Stomach (tissue), 9 donors: ENCODE results near the gene AGAP5. TPM values are rescaled to one million over a fixed set of nuclear protein-coding genes. Genes with fewer than 3 reads are reported as not detected.
"Not testable (repeated sequence)": the region's sequence is repeated elsewhere in the genome, so short reads cannot be mapped to it uniquely, and the experiment has no call there.

Experiments used
- DNase-seq, 2 donors: peaks; one replicate each; pipeline versions ENCODE4 v3.0.0 to v3.0.0-alpha.2; 2013 to 2019
- H3K27ac ChIP-seq, 5 donors: fragments of 200-600 bp in 4 of 5; sonication (generic) in 4 of 5; one replicate each; pipeline ENCODE4 v1.5.1; 2013 to 2019; ENCODE audit warnings: mild to moderate bottlenecking in 1 of 5, moderate library complexity in 1 of 5
- H3K27me3 ChIP-seq, 3 donors: fragments of 200-600 bp; sonication (generic); one replicate each; pipeline ENCODE4 v1.5.1; 2017 to 2019; ENCODE audit warnings: mixed run types in 1 of 3
- H3K36me3 ChIP-seq, 4 donors: fragments of 200-600 bp; sonication (generic); 1 replicate in 3 of 4; 2 replicates in 1 of 4; pipeline ENCODE4 v1.5.1; 2016 to 2019
- H3K4me1 ChIP-seq, 4 donors: fragments of 200-600 bp; sonication (generic); one replicate each; pipeline ENCODE4 v1.5.1; 2016 to 2019
- H3K4me3 ChIP-seq, 4 donors: fragments of 200-600 bp; sonication (generic) in 3 of 4; one replicate each; pipeline ENCODE4 v1.5.1; 2016 to 2019; ENCODE audit warnings: mild to moderate bottlenecking in 1 of 4
- H3K9me3 ChIP-seq, 4 donors: fragments of 200-600 bp; sonication (generic); one replicate each; pipeline ENCODE4 v1.5.1; 2016 to 2019
- CTCF ChIP-seq, 7 experiments: fragments of 450-650 bp in 4 of 7; fragments of 200-600 bp in 3 of 7; sonication (generic) in 3 of 7; IDR thresholded peaks; one replicate each; pipeline ENCODE4 v1.5.1; 2016 to 2019; ENCODE audit warnings: antibody characterized with exemption in 7 of 7, control low read depth in 2 of 7, mild to moderate bottlenecking in 1 of 7
- EP300 ChIP-seq: sonication (generic); formaldehyde crosslinking; IDR thresholded peaks from one replicate; pipeline ENCODE4 v1.6.1; 2017; ENCODE audit warnings: antibody characterized with exemption
- POLR2A ChIP-seq, 4 donors: fragments of 450-650 bp; IDR thresholded peaks; one replicate each; pipeline ENCODE4 v1.6.1; 2016; ENCODE audit warnings: antibody characterized with exemption in 4 of 4, control low read depth in 2 of 4, mild to moderate bottlenecking in 1 of 4, moderate library complexity in 1 of 4
- POLR2AphosphoS5 ChIP-seq, 3 donors: sonication (generic); formaldehyde crosslinking; IDR thresholded peaks; one replicate each; pipeline ENCODE4 v1.6.1; 2016; ENCODE audit warnings: antibody characterized with exemption in 3 of 3
- WGBS, 5 donors: extraction: QIAGEN DNeasy Blood & Tissue Kit in 3 of 5; methylation state at CpG; one replicate each; pipeline versions ENCODE4 v1.1.5 to v1.1.7; 2013 to 2018; 5-methylcytosine and 5-hydroxymethylcytosine counted together
- intact Hi-C: fragments of 100-400 bp; cut with DNase I; formaldehyde crosslinking; loops from one replicate; pipeline ENCODE4 v1.15.1; 2023; ENCODE audit warnings: low total_unique reads
- polyA plus RNA-seq, 3 donors: library from polyadenylated mRNA; stranded (reverse); fragments of 200-250 nt; gene quantifications; one replicate each; pipeline ENCODE4 v1.2.3, GENCODE V29; 2013
- total RNA-seq, 5 donors: library from RNA; depleted of rRNA; stranded (reverse); fragments of >200 nt; gene quantifications; one replicate each; pipeline versions ENCODE4 v1.1.0 to v1.2.3, GENCODE V29; 2014 to 2016
- donor health status: healthy with polysubstance abuse.
- donor health status: Bipolar disorder and iron deficiency.
- donor health status: healthy.

Gene AGAP5
- total and polyA plus RNA-seq, 8 donors: 1.8 to 20.1 (median 5.8) TPM

GRCh38 chr10:73743327-73743904, 45.5 kb upstream of the AGAP5 start:
- TF ChIP-seq CTCF (IDR thresholded peaks at IDR 0.05) (no peak), POLR2AphosphoS5 (IDR thresholded peaks at IDR 0.05) (no peak), POLR2A (IDR thresholded peaks at IDR 0.05) (no peak), EP300 (no peak)
- peak overlapping the region; percentile 72 to 90 (median 84) for H3K4me3 ChIP-seq
- intact Hi-C loops: no loop called here
- peaks cover 20 to 55% (median 48%) of the 10 kb centered on the region in 4 donors for H3K4me1 ChIP-seq
- no peaks in the 10 kb centered on the region for H3K9me3 ChIP-seq
- peaks cover 17 to 41% (median 30%) of the 10 kb centered on the region in 4 donors for H3K36me3 ChIP-seq
- H3K27me3 ChIP-seq: no peaks in the 10 kb centered on the region
- DNase-seq: no peak
- H3K27ac ChIP-seq: peak overlapping the region; percentile 87 to 96 (median 91)
- 28 to 34% (median 32%) methylated on average over 6 of the region's 6 CpGs for WGBS, 5 donors

GRCh38 chr10:73742454-73742734, 44.5 kb upstream of the AGAP5 start:
- no peak overlapping the region for H3K4me3 ChIP-seq
- intact Hi-C loops: no loop called here
- TF ChIP-seq POLR2A (IDR thresholded peaks at IDR 0.05) (no peak), CTCF (IDR thresholded peaks at IDR 0.05) (no peak), EP300 (no peak), POLR2AphosphoS5 (IDR thresholded peaks at IDR 0.05) (no peak)
- no peak for DNase-seq
- H3K27me3 ChIP-seq: no peaks in the 10 kb centered on the region
- H3K27ac ChIP-seq: peak overlapping the region in 3 of 5 donors; percentile 90 to 96 (median 93)
- 91 to 96% (median 93%) methylated on average over 5 of the region's 5 CpGs for WGBS, 5 donors
- H3K36me3 ChIP-seq: peaks cover 7 to 36% (median 27%) of the 10 kb centered on the region in 4 donors
- no peaks in the 10 kb centered on the region for H3K9me3 ChIP-seq
- H3K4me1 ChIP-seq: peaks cover 20 to 54% (median 46%) of the 10 kb centered on the region in 4 donors

GRCh38 chr10:73740501-73741254, 42.8 kb upstream of the AGAP5 start:
- H3K27me3 ChIP-seq, DNase-seq, H3K9me3 ChIP-seq, intact Hi-C loops, H3K4me3 ChIP-seq: not testable (repeated sequence)
- Histone ChIP-seq H3K36me3 (peaks cover 2 to 35% (median 25%) of the 10 kb centered on the region in 4 donors), H3K4me1 (peaks cover 17 to 37% (median 31%) of the 10 kb centered on the region in 4 donors), H3K27ac (peak overlapping the region in 2 of 5 donors; percentile 24 to 28)
- WGBS, 5 donors: 95 to 97% (median 96%) methylated on average over 17 to 18 of the region's 18 CpGs

GRCh38 chr10:73734796-73735305, 36.9 kb upstream of the AGAP5 start:
- Histone ChIP-seq H3K36me3 (peaks cover 9 to 61% (median 53%) of the 10 kb centered on the region in 4 donors), H3K27me3 (no peaks in the 10 kb centered on the region), H3K27ac (no peak overlapping the region), H3K9me3 (no peaks in the 10 kb centered on the region), H3K4me1 (peaks cover 10 to 46% (median 31%) of the 10 kb centered on the region in 4 donors), H3K4me3 (no peak overlapping the region)
- TF ChIP-seq CTCF (IDR thresholded peaks at IDR 0.05) (no peak), EP300 (no peak), POLR2A (IDR thresholded peaks at IDR 0.05) (no peak), POLR2AphosphoS5 (IDR thresholded peaks at IDR 0.05) (no peak)
- no peak for DNase-seq
- intact Hi-C loops: no loop called here
- 78 to 86% (median 80%) methylated on average over 2 to 5 of the region's 5 CpGs for WGBS, 5 donors
